Stimulated activated CD4-positive, alpha-beta T cell treated with anti-CD3 and anti-CD28 coated beads, Interleukin-4, amount 100 ng/mL, for 24 hours (primary cell): ENCODE measurements around the gene POLR3K.
A peak's percentile ranks its signal among the peaks of the same experiment; 100 is the strongest.

Experiments used
- DNase-seq: peaks from one replicate; pipeline ENCODE4 v3.0.0-alpha.2; 2020

Gene POLR3K

GRCh38 chr16:78444-79150 is 25.2 kb upstream of the POLR3K start:
- DNase-seq: no peak

DNA sequence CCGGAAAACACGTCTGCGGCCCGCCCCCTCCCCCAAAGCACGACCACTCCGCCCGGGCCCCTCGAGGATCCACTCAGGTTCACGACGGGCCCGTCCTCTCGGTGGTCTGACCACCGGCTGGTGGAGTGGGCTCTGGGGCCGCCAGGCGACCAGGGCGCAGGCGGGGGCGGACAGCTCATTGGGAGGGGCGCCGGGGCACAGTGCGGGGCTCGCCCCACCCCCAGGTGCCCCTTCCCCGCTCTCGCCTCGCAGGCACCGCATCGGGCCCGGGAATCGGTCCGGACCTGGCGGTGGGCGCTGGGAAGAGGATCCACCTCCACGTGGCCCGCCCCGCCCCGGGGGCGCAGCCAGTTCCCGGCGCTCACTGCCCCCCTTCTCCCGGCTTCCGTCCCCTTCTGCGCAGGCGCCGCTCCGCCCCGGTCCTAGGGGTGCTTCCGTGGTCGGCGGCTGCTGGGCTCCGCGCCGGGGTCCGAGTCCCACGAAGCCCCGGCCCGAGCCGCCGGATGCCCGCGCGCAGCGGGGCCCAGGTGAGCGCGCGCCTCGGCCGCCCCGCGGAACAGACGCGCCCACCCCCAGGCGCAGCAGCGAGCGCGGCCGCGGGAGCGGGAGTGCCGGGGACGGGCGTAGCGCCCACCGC is 24.5 kb upstream of the POLR3K start, which contains the start of gene MPG:
Gene MPG, plus strand, starts transcription at position 419 of the 637 bp plus-strand sequence. Its CDS starts 85 bp downstream, at position 504.
- DNase-seq: peak; percentile 85

DNA sequence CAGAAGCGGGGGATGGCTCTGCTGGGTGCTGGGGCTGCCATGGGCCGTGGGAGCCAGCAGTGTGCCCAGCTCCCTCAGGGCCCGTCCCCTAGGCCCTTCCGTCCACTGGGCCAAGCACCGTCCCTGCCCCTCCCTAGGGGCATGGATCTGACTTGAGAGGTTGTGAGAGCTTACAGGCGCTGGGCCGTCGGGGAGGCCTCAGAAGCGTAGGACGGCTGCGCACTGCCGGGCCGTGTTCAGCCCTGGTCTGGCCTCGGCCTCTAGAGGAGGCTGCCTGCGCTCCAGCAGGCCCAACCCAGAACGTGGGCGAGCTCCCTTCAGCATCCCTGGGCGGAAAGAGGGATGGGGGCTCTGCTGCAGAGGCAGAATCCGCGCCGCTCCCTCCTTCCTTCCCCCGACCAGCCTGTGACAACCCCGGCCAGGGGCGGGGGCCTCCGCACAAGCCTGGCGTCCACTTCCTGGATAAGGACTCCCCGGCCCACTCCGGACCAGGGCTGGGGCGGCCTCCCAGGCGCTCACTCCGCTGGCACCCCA is 23.9 kb upstream of the POLR3K start:
- peak; percentile 33 for DNase-seq

DNA sequence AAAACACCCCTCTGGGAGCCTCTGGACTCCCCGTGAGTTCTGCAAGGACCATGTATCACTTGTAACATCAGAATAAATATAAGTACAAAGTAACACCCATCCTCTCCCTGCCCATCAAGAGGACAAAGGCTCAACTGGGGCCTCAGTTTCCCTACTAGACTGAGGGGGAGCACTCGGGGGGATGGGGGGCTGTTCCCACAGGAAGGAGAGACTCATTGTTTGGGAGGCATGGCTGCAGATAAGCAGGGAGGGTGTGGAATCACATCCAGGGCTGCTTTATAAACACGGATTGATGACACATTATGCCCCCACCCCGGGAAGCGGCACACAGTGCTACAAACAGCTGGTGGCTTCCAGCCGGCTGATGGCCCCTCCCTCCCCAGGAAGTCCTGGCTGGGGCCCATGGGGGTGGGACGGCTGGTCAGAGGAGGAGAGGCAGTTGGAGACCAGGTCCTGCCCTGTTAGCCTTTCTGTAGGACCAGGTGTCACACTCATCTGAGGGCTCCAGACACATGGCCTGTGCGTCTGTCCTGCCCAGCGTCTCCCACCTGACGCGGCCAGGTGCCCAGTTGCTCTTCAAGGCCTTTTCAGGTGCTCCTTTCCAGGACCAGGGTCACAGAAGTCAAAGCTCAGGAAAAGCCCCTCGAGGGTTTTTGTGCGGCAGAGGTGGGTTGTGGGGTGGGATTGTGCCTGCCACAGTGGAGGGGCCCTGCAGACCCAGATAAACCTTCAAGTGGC is 23.3 kb upstream of the POLR3K start:
- DNase-seq: no peak

DNA sequence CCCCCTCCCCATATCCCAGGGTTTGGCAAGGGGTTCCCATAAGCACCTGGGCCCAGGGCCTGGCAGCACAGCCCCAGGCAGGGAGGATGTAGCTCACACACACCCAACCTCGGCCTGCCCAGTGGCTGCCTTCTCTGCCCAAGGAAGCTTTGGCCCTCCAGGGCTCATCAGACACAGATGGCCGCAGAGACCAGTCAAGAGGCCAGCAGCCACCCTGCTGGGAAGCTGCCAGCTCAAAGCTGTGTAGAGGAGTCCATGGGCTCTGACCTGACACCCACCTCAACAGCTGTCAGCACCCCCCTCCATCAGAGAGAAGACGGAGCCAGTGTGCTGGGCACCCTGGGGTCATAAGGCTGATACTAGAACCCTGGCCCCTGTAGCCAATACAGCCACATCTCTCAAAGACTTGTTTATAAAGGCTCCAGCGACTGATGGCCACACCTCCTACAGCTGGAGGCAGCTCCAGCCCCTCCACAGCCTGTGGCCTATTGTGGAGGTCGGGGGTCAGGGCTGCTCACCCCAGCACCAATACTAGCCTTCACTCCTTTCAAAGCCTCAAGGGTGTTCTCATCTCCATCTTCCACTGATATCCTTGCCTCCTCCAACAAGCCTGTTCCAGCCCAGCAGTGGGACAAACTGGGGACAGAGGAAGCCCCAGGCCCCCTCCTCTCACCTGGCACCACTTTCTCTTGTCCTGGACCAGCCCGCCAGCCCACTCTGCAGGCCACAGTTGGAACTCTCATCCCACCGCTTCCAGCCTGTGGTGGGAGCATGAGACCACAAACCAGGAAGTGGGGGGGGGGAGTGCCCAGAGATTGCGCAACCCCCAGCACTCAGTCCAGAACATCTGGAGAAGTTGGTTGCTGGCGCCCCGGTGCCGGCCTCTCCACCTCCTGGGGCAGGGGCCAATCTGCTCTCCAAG is 22.4 kb upstream of the POLR3K start:
- DNase-seq: no peak

GRCh38 chr16:74747-75334 is 21.4 kb upstream of the POLR3K start:
- DNase-seq: no peak

- DNase-seq: no peak
Measured at GRCh38 chr16:74051-74746, 20.8 kb upstream of the POLR3K start.

DNA sequence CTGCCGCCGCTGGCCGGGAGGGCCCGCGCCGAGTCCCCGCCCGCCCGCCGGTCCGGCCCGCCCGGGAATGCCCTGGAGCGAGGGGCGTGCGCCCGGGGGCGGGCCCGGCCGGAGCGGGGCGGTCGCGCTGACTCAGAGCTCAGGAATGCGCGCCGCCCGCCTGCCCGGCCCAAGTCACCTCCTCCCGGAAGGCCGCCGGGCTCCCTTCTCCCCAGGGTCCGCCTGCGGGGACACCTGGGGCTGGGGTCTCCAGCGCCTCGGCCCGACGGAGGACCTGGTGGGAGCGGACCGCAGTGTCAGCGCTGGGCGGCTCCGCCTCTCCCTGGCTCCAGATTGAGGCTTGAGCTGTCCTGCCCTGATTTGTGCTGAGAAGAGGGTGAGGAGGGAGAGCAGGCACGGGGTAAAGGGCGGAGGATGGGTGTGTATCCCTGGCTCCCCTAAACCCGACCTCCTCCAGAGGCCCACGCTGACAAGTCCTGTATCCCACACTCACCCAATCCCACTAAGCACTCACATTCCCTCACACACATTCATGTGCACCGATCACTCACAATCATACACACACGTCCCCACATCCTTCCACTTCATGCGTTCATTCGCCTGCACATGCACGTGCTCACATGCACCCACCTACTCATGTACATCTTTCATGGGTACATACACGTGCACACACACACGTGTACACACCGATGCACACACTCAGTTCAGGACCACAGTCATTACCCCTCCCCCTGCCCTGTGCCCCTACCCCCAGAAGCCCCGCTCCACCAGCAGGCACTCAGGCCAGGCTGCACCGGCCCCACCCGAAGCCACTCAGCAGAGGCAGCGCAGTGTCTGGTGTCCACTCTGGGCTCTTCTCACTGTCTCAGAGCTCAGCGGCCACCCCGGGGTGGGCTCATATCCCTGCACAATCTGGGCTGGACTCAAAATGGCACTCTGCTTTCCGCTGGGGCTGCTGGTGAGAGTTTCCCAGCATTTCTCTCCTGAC is 19.4 kb upstream of the POLR3K start, which contains the start of gene RHBDF1:
Gene RHBDF1, minus strand, starts transcription at position 71 of the 988 bp plus-strand sequence. CDS start 7,616 bp downstream, outside the sequence.
- no peak for DNase-seq

DNA sequence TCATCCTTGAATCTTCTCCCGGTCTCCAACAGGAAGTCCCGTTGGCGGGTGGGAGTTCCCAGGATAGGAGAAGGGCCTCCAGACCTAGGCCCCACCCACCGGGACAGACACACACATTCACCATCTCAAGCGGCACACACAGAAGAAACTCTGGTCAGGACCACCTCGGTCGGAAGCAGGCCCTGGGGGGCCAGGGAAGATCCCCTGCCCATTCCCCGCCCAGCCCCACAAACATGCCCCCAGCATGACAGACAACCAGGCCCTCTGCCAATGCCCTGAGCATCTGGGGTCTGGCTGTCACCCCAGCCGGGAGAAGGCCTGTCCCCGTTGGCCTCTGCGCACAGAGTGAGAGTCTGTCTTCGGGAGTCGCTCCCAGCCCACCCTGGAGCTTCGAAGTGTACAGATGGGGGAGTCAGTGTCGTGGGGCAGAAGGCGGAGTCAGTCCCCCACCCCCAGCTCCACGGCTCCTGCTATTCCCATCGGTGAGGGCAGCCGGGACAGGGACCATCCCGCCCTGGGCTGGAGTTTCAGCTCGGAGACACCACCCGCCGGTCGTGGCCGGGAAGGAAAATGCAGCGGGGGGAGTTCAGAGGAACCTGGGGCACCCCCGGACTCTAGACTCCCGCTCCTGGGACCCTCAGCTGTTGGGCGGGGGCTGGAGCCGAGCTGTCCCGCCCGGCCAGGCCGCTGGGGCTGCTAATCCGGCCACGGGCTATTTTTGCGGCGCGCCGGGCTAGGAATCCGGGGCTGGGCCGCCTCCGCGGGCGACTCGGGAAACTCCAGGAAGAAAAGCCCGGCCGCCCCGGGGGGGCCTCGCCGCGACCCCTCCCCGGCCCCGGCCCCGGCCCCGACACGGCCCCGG is 18.4 kb upstream of the POLR3K start:
- no peak for DNase-seq

- no peak for DNase-seq
Measured at GRCh38 chr16:71210-71539, 17.8 kb upstream of the POLR3K start.

DNA sequence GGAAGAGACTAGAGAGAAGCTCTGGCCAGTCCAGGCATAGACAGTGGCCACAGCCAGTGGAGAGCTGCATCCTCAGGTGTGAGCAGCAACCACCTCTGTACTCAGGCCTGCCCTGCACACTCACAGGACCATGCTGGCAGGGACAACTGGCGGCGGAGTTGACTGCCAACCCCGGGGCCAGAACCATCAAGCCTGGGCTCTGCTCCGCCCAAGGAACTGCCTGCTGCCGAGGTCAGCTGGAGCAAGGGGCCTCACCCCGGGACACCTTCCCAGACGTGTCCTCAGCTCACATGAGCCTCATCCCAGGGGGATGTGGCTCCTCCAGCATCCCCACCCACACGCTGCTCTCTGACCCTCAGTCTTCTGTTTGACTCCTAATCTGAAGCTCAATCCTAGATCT is 15.8 kb upstream of the POLR3K start:
- no peak for DNase-seq

GRCh38 chr16:67884-68789 is 14.7 kb upstream of the POLR3K start:
- no peak for DNase-seq

DNA sequence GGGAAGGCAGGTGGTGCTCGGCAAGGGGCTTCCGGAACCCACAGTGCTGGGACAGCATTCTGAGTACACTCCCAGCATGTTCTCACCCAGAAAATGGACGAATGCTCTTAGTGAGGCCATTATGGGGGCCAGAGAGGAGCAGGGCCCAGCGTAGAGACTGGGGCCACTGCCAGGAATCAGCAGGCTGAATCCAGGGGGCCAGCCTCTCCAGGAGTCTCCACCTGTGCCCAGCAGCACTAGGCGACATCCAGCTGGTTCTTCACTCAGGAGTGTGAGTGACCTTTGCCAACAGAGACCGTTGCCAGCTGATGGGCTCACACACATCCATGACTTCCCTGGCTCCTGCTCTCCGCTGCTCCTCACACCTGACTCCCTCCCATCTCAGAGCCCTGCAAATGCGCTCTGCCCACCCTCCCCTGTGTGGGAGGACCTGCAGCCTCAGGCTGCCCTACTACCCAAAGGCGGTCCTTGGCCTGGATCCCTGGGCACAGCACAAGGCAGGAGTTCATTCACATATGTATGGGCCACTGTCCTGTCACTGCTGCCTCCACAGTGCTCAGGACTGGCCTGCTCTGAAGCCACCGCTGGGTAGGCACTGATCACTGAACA is 13.9 kb upstream of the POLR3K start:
- DNase-seq: no peak

DNA sequence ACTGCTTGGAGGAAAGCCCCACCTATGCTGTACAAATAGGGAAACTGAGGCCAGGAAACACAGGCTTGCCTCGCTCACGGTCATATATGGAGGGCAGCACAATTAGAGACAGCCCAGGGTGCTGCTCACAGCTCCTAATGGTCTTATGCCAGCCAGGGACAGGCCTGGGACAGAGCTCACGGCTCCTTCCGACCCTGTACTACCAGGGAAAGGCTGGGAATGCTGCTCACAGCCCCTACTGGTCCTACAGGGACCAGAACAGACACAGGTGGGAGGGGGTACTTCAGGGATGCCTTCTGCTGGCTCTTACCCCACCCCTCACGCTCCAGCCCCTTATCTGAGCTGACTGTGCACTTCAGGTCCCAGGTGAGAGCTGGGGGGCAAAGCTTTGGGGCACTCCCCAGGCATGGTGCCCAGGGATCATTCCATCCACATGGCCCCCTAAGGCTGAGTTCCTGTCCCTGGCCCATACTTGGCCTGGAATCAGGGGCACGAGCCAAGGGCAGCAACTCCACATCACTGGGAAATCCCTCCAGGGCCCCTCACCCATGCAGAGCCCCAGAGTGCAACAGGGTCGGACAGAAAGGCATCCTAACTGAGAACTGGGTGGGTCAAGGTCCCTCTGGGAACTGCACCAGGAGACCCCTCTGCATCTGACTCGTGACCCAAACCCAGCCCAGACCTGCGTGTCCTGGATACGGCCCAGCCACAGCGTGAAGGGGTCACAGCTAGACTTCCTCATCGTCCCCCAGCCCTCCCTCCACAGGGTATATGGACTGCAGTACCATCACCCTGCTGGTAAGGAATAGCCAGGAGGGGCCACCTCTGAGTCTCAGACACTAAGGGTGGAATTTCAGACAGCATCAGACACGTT is 13.1 kb upstream of the POLR3K start:
- DNase-seq: no peak

DNA sequence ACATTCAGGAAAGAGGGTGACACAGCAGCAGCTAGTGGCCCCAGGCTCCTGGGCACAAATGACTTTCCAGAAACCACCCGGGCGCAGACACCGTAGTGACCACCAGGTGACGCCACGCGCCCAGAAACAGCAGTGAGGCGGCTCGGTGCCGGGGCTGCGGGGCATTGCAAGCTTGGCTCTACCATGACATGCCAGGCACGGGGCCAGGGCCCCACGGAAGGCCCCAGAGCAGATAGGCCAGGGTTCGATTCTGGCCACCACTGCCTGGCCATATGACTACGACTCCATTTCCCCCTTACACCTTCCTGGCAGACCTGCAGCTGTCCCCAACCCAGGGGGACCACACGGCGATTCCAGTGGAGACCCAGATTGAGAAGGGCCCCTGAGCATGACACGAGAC is 12.3 kb upstream of the POLR3K start:
- peak; percentile 86 for DNase-seq

GRCh38 chr16:64914-65255 is 11.5 kb upstream of the POLR3K start:
- no peak for DNase-seq
